ENCODE data around the gene KLHL40. TPM values are rescaled to one million over a fixed set of nuclear protein-coding genes. Genes with fewer than 3 reads are reported as not detected.
"Not testable (repeated sequence)": the region's sequence is repeated elsewhere in the genome, so short reads cannot be mapped to it uniquely, and the experiment has no call there.

Gene KLHL40
- total RNA-seq, 2 experiments from 2014 or later = not detected

DNA sequence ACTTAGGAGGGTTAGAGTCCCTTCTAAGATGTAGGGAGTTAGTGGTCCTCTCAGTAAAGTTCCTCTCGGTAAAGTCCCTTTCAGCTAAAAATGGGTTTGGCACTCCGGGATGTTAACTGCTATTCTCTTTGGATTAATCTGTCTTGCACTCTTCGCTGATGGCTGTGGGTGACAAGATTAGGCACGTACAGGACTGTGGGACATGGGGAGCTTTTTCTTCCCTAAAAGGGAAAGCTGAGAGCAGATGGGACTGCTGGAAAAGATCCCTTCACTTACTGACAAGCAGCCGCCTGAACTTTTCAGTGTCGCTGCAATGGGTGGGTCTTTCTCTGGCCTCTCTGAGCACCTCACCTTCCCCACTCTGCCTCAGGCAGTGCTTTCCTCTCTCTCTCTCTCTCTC lies 33.7 kb downstream of the KLHL40 start:
- Mint-ChIP-seq H3K4me1 (ENCODE audit: low read depth) (no peaks in the 10 kb centered on the region), H3K27me3 (ENCODE audit: low read depth) (peaks cover 2% of the 10 kb centered on the region), H3K4me3 (no peak overlapping the region), H3K27ac (no peak overlapping the region), H3K36me3 (ENCODE audit: low read depth) (no peaks in the 10 kb centered on the region), H3K9me3 (no peaks in the 10 kb centered on the region)
- CTCF ChIA-PET = interaction anchor here (1.1 kb wide), 1 partner anchor 26 kb away, joined by 3 read pairs; no protein-coding TSS in a partner anchor
- DNase-seq = no peak
- intact Hi-C loops (cut with micrococcal nuclease) = loop anchor here (2.0 kb wide), 1 partner anchor 44 kb away; no protein-coding TSS in a partner anchor

DNA sequence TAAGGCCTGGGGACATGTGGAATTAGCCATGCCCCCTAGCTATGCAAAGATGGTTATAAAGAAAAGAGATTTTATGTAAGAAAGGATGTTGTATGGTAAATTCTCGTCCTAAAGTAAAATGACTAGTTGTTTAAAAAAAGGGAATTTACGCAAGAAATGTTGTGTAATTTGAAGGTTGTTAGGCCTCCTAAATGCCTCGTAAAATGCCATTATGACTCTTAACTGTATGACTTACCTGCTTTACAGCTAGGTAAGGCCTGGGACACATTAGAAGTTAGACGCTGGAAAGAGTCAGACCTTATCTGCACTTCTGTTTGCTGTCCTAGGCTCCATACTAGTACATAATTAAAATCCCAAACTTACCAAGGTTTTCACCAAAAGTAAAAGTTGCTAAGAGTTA lies 34.8 kb downstream of the KLHL40 start:
- H3K4me1 Mint-ChIP-seq (ENCODE audit: low read depth) = no peaks in the 10 kb centered on the region
- no peaks in the 10 kb centered on the region for H3K36me3 Mint-ChIP-seq (ENCODE audit: low read depth)
- H3K4me3 Mint-ChIP-seq = no peak overlapping the region
- no peaks in the 10 kb centered on the region for H3K9me3 Mint-ChIP-seq
- intact Hi-C loops (cut with micrococcal nuclease) = no loop called here
- CTCF ChIA-PET = interaction anchor here (1.1 kb wide), 1 partner anchor 25 kb away, joined by 3 read pairs; no protein-coding TSS in a partner anchor
- no peak for DNase-seq
- no peak overlapping the region for H3K27ac Mint-ChIP-seq
- peaks cover 2% of the 10 kb centered on the region for H3K27me3 Mint-ChIP-seq (ENCODE audit: low read depth)

DNA sequence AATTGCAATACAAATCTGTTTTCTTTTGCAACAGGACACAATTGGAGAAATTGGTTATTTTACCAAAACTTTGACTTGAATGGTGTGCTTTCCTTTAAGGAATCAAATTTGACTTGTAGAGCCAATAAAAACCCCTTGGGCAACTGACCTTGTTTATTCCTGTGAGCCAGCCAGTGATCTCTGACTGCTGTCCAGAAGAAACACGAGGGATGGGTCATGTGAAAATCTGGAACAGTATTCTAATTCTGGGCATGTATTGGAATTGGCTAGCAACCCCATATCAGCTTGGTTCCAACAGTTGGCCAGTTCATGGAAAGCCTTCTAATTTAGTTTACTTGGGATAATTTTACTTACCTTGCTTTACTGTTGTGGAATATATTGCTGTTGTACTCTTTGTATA lies 36.4 kb downstream of the KLHL40 start:
- peaks cover 2% of the 10 kb centered on the region for H3K27me3 Mint-ChIP-seq (ENCODE audit: low read depth)
- CTCF ChIA-PET = no interaction called here
- no peaks in the 10 kb centered on the region for H3K36me3 Mint-ChIP-seq (ENCODE audit: low read depth)
- intact Hi-C loops (cut with micrococcal nuclease) = no loop called here
- no peak for DNase-seq
- no peak overlapping the region for H3K27ac Mint-ChIP-seq
- H3K4me1 Mint-ChIP-seq (ENCODE audit: low read depth) = no peaks in the 10 kb centered on the region
- no peak overlapping the region for H3K4me3 Mint-ChIP-seq
- H3K9me3 Mint-ChIP-seq = no peaks in the 10 kb centered on the region

DNA sequence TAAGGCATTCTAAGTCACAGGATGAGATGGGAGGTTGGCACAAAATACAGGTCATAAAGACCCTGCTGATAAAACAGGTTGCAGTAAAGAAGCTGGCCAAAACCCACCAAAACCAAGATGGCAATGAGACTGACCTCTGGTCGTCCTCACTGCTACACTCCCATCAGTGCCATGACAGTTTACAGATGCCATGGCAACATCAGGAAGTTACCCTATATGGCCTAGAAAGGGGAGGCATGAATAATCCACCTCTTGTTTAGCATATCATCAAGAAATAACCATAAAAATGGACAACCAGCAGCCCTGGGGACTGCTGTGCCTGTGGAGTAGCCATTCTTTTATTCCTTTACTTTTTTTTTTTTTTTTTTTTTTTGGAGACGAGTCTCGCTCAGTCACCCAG lies 37.1 kb downstream of the KLHL40 start:
- H3K9me3 Mint-ChIP-seq; H3K27ac Mint-ChIP-seq; H3K36me3 Mint-ChIP-seq (ENCODE audit: low read depth); H3K4me1 Mint-ChIP-seq (ENCODE audit: low read depth); DNase-seq; H3K4me3 Mint-ChIP-seq; CTCF ChIA-PET; H3K27me3 Mint-ChIP-seq (ENCODE audit: low read depth); intact Hi-C loops (cut with micrococcal nuclease): not testable (repeated sequence)

DNA sequence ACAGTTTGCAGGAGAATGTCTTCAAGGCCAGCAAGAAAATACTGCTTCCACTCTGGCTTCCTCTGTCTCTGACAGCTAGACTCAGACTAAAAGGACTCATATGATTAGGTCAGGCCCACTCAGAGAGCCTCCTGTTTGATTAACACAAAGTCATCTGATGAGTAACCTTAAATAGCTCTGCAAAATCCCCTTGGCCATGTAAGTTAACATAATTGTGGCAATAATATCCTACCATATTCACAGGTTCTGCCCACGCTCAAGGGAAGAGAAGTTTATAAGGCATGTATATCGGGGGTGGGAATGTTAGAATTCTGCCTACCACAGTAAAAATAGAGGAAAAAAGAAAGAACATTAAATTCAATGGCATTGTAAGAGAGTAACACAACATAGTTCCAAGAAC lies 37.9 kb downstream of the KLHL40 start:
- H3K36me3 Mint-ChIP-seq (ENCODE audit: low read depth) = no peaks in the 10 kb centered on the region
- DNase-seq = no peak
- intact Hi-C loops (cut with micrococcal nuclease) = no loop called here
- H3K27ac Mint-ChIP-seq = no peak overlapping the region
- H3K4me1 Mint-ChIP-seq (ENCODE audit: low read depth) = no peaks in the 10 kb centered on the region
- H3K4me3 Mint-ChIP-seq = no peak overlapping the region
- CTCF ChIA-PET = no interaction called here
- no peaks in the 10 kb centered on the region for H3K9me3 Mint-ChIP-seq
- H3K27me3 Mint-ChIP-seq (ENCODE audit: low read depth) = peaks cover 2% of the 10 kb centered on the region

DNA sequence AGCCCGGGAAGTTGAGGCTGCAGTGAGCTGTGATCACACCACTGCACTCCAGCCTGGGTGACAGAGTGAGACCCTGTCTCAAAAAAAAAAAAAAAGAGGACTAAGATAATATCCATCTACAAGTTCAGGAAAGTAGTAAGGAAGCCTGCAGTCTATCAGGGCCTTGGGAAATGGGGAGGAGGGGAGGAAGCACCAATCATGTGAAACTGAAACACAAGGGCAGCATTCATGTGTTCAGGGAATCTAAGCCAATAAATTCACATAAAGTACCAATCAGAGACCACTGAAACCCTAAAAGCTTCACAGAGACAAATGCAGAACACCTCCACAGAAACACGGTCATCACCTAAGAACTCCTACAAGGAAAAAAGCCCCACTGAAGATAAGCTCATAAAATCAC lies 40.1 kb downstream of the KLHL40 start:
- no peaks in the 10 kb centered on the region for H3K4me1 Mint-ChIP-seq (ENCODE audit: low read depth)
- DNase-seq = no peak
- H3K27me3 Mint-ChIP-seq (ENCODE audit: low read depth) = peaks cover 2% of the 10 kb centered on the region
- no peak overlapping the region for H3K27ac Mint-ChIP-seq
- H3K36me3 Mint-ChIP-seq (ENCODE audit: low read depth) = no peaks in the 10 kb centered on the region
- H3K9me3 Mint-ChIP-seq = no peaks in the 10 kb centered on the region
- H3K4me3 Mint-ChIP-seq = no peak overlapping the region
- intact Hi-C loops (cut with micrococcal nuclease) = no loop called here
- CTCF ChIA-PET = no interaction called here

DNA sequence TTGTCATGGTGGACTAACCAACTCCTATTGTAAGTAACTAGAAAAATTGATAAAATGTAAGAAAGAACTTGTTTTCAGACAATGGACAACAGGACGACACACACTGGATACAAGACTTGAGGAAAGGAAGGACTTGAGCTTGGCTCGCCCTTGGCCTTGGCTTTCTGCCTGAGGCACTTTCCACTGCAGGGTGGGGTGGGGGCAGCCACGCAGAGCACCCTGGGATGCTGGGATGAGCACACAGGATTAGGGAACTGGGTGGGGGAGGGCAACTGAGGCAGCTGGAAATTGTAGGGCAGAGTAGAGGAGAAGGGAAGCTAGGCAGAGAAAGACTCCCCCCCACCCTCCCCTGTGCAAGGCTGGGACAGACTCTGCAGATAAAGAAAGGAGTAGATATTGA lies 42.7 kb downstream of the KLHL40 start:
- no peaks in the 10 kb centered on the region for H3K4me1 Mint-ChIP-seq (ENCODE audit: low read depth)
- no peaks in the 10 kb centered on the region for H3K36me3 Mint-ChIP-seq (ENCODE audit: low read depth)
- H3K27ac Mint-ChIP-seq = no peak overlapping the region
- no peaks in the 10 kb centered on the region for H3K9me3 Mint-ChIP-seq
- CTCF ChIA-PET = interaction anchor here (1.0 kb wide), 1 partner anchor 15 kb away, joined by 4 read pairs; no protein-coding TSS in a partner anchor
- intact Hi-C loops (cut with micrococcal nuclease) = no loop called here
- peaks cover 2% of the 10 kb centered on the region for H3K27me3 Mint-ChIP-seq (ENCODE audit: low read depth)
- DNase-seq = no peak
- no peak overlapping the region for H3K4me3 Mint-ChIP-seq

DNA sequence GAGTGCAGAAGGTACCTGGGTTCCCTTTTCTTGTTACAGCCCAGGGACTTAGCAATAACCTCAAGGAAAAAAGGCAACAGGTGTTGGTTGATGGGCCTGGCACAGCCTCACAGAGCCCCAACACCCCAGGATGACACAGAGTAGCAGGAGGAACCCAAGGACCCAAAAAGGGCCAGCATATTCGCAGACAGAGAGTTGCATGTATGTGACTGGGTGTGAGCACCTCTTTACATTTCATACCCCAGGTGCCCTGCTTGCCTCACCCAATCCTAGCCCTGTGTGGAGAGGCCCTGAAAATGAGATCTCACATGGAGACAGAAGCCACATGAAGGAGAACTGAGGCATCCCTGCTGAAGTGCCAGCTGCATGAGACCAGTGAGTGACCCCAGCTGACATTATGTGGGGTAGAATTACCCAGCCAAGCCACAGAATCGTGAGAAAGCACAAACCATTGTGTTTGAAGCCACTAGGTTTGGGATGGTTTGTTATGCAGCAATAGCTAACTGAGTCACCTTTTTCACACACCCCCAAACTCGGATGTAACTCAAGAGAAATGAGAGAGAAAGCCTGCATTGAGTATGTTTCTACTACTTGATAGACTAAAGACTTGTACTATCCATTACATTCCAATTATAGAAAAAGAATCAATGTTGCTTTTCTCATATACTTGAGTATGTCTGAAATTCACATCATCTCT lies 43.5 kb downstream of the KLHL40 start:
- Mint-ChIP-seq H3K9me3 (no peaks in the 10 kb centered on the region), H3K27me3 (ENCODE audit: low read depth) (no peaks in the 10 kb centered on the region), H3K27ac (no peak overlapping the region), H3K36me3 (ENCODE audit: low read depth) (no peaks in the 10 kb centered on the region), H3K4me1 (ENCODE audit: low read depth) (no peaks in the 10 kb centered on the region), H3K4me3 (no peak overlapping the region)
- no peak for DNase-seq
- CTCF ChIA-PET = interaction anchor here (1.0 kb wide), 1 partner anchor 14 kb away, joined by 4 read pairs; no protein-coding TSS in a partner anchor
- intact Hi-C loops (cut with micrococcal nuclease) = no loop called here

DNA sequence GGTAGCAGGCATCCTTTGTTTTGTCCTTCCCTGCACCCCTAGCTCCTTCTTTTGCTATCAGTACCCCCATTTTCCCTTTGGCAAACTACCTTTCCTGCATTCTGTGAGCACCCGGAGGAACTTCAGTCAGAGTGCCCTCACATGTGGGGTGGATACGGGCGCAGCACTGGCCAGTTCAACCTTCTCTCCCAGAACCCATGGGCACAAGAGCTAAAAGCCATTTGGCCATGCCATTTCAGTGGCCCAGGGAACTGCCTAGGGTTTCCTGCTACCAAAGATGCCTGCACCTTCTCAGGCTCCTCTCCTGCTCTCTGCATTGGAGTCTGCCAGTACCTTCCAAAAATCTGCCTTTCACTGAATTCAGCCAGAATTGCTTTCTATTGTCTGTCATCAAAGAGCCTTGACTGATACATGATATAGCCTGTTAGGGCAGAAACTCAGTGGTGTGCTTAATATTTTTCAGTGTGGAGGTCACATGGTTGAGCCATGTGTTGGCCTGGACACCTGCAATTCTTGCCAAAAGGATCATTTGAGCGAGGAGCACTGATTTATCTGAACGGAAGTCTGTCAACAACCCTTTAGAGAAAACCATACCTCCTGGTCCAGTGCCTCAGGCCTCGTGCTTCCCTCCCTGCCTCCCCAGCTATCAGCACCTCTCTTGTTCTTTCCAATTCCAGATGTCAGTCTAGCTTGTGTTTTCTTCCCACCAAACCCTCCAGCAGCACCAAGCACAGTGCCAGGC lies 44.2 kb downstream of the KLHL40 start:
- CTCF ChIA-PET = no interaction called here

DNA sequence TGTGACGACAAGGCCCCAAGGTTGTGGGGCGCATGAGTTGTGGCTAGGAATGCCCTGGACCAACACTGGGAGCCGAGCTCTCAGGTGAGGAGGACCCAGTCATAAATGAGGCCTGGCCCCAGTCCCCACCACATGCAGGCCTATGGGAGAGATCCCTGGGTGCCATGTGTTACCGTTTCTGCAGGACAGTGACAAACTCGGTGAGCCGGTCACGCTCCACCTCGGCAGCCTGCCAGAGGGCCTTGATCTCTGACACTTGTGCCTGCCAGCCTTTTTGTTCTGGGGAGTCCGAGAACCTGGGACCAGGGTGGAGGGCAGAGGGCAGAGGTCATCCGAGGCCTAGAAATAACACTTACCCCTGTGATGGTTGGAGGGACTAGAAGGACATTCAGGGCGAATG lies 45.0 kb downstream of the KLHL40 start:
- Mint-ChIP-seq H3K4me1 (ENCODE audit: low read depth) (no peaks in the 10 kb centered on the region), H3K27me3 (ENCODE audit: low read depth) (no peaks in the 10 kb centered on the region), H3K27ac (no peak overlapping the region), H3K36me3 (ENCODE audit: low read depth) (no peaks in the 10 kb centered on the region), H3K9me3 (no peaks in the 10 kb centered on the region), H3K4me3 (no peak overlapping the region)
- DNase-seq = no peak
- CTCF ChIA-PET = no interaction called here
- intact Hi-C loops (cut with micrococcal nuclease) = no loop called here

More for the DNA sequence above, 44.2 kb downstream of the KLHL40 start:
- intact Hi-C loops (cut with micrococcal nuclease) = no loop called here
- DNase-seq = no peak
- no peaks in the 10 kb centered on the region for H3K9me3 Mint-ChIP-seq
- H3K4me3 Mint-ChIP-seq = no peak overlapping the region
- H3K4me1 Mint-ChIP-seq (ENCODE audit: low read depth) = no peaks in the 10 kb centered on the region
- H3K36me3 Mint-ChIP-seq (ENCODE audit: low read depth) = no peaks in the 10 kb centered on the region
- no peak overlapping the region for H3K27ac Mint-ChIP-seq
- no peaks in the 10 kb centered on the region for H3K27me3 Mint-ChIP-seq (ENCODE audit: low read depth)

DNA sequence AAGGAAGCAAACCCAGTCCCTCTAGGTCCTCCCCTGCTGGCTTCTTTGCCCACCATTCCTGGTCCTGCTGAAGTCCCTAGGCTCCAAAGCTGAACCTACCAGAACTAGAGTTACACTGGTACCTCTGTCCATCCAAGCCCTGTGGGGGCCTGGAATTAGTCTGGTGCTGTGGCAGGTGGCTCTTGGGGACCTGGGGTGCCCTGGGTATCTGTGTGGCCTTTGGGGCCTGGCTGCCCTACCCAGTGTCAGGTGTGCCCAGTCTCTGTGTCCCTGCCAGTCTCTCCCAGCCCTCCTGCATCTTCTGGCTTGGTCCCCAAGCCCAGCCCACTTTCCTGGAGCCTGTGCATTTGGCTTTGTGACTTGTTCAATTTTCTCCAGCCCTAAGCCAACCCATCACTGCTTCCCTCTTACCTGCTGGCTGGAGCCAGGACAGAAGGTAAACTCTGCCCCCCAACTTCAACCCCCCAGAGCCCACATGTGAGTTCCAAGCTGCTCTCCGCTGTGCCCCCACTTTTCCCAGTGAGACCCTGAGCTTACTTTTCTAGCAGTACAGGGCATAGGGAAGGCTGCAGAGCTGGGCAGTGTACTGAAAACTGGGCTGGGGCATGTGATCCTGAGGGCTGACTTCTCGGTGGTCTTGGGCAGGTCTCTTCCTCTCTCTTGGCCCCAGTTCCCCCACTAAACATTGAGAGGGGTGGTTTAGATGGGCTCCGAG lies 45.5 kb downstream of the KLHL40 start:
- Mint-ChIP-seq H3K4me3 (no peak overlapping the region), H3K9me3 (no peaks in the 10 kb centered on the region), H3K27me3 (ENCODE audit: low read depth) (no peaks in the 10 kb centered on the region), H3K4me1 (ENCODE audit: low read depth) (no peaks in the 10 kb centered on the region), H3K36me3 (ENCODE audit: low read depth) (no peaks in the 10 kb centered on the region), H3K27ac (no peak overlapping the region)
- intact Hi-C loops (cut with micrococcal nuclease) = no loop called here
- CTCF ChIA-PET = no interaction called here
- no peak for DNase-seq

DNA sequence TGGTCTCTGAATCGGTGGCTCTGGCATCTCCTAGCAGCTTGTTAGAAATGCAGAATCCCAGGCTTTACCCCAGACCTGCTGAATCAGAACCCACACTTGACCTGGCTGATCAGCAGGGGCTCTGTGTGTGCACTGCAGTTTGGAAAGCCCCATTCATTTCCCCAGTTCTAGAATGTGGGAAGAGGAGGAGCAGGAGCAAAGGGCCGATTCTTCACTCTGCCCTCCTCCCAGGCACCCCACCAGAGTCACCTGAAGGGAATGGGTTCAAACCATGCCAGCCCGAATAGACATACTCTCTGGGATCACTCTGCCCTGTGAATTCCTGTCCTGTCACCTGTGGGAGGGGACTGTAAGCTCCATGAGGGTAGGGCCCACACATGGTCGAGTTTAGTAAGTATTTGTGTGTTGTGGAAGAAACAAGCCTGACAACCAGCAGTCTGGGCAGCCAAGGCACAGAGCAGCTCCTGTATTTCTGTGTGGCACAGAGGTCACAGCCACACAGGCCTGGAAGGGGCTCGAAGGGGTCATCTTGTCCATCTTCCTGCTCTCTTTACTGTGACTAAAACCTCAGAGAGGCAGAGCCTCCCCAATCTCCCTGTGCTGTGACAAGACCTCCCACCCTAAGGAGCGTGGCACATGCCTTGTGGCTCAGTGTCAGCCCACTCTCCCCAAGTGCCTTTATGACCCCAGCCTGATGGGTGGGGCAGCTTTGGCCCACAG lies 46.3 kb downstream of the KLHL40 start:
- Mint-ChIP-seq H3K27ac (no peak overlapping the region), H3K4me1 (ENCODE audit: low read depth) (no peaks in the 10 kb centered on the region), H3K4me3 (no peak overlapping the region), H3K36me3 (ENCODE audit: low read depth) (no peaks in the 10 kb centered on the region), H3K9me3 (no peaks in the 10 kb centered on the region), H3K27me3 (ENCODE audit: low read depth) (no peaks in the 10 kb centered on the region)
- intact Hi-C loops (cut with micrococcal nuclease) = no loop called here
- DNase-seq = no peak
- CTCF ChIA-PET = no interaction called here
